CD14-positive monocyte (primary cell): ENCODE results near the gene FLRT1. TPM values are rescaled to one million over a fixed set of nuclear protein-coding genes. Genes with fewer than 3 reads are reported as not detected.

Source experiments
- DNase-seq, 3 donors: peaks; one replicate each; pipeline ENCODE4 v3.0.0-alpha.2; 2011 to 2022
- H2AFZ ChIP-seq: 2 replicates; pipeline ENCODE4 v1.6.0; 2012; ENCODE audit warnings: mild to moderate bottlenecking, low read depth, low read length, inconsistent platforms; ENCODE audit not compliant: insufficient read depth, poor library complexity, severe bottlenecking
- H3K27ac ChIP-seq, 2 donors: 1 replicate in 1 of 2; 2 replicates in 1 of 2; pipeline ENCODE4 v1.5.1; 2012 to 2013; ENCODE audit warnings: low read length in 2 of 2, control low read depth in 1 of 2, inconsistent platforms in 1 of 2, low read depth in 1 of 2, mild to moderate bottlenecking in 1 of 2
- H3K27me3 ChIP-seq, 2 donors: one replicate each; pipeline versions ENCODE4 v1.6.0 to v1.6.1; 2011 to 2013; ENCODE audit warnings: low read length in 2 of 2; ENCODE audit not compliant: control insufficient read depth in 2 of 2, insufficient read depth in 2 of 2
- H3K36me3 ChIP-seq, 2 donors: replicated peaks in 1 of 2; 1 replicate in 1 of 2; 2 replicates in 1 of 2; pipeline versions ENCODE4 v1.5.1 to v1.6.1; 2012 to 2013; ENCODE audit warnings: low read length in 2 of 2, control low read depth in 1 of 2, inconsistent platforms in 1 of 2, mild to moderate bottlenecking in 1 of 2; ENCODE audit not compliant: insufficient read depth in 2 of 2, control insufficient read depth in 1 of 2
- H3K4me1 ChIP-seq, 2 donors: 1 replicate in 1 of 2; 2 replicates in 1 of 2; pipeline versions ENCODE4 v1.5.1 to v1.6.1; 2012 to 2013; ENCODE audit warnings: low read length in 2 of 2, control low read depth in 1 of 2, inconsistent platforms in 1 of 2, mild to moderate bottlenecking in 1 of 2, moderate library complexity in 1 of 2; ENCODE audit not compliant: insufficient read depth in 2 of 2, control insufficient read depth in 1 of 2
- H3K4me2 ChIP-seq: replicated peaks from 2 replicates; pipeline ENCODE3; 2012; ENCODE audit warnings: low read length, moderate library complexity, mild to moderate bottlenecking; ENCODE audit not compliant: poor library complexity, severe bottlenecking; ENCODE audit errors: extremely low read depth
- H3K4me3 ChIP-seq, 3 experiments: fragments of 200-600 bp in 1 of 3; sonication (generic) in 1 of 3; replicated peaks in 1 of 3; 1 replicate in 2 of 3; 2 replicates in 1 of 3; pipeline ENCODE4 v1.5.1; 2011 to 2013; ENCODE audit warnings: low read length in 3 of 3, mild to moderate bottlenecking in 3 of 3, control low read depth in 2 of 3, low read depth in 2 of 3, inconsistent platforms in 1 of 3, moderate library complexity in 1 of 3
- H3K79me2 ChIP-seq: 2 replicates; pipeline ENCODE4 v1.6.0; 2012; ENCODE audit warnings: mild to moderate bottlenecking, control low read depth, inconsistent platforms, low read length, moderate library complexity; ENCODE audit not compliant: insufficient read depth
- H3K9ac ChIP-seq: 2 replicates; pipeline ENCODE4 v1.6.0; 2017; ENCODE audit warnings: low read length, mild to moderate bottlenecking; ENCODE audit not compliant: insufficient read depth, poor library complexity, severe bottlenecking
- H3K9me3 ChIP-seq, 2 donors: replicated peaks in 1 of 2; 1 replicate in 1 of 2; 2 replicates in 1 of 2; pipeline versions ENCODE4 v1.5.1 to v1.6.1; 2012 to 2013; ENCODE audit warnings: low read length in 2 of 2, control low read depth in 1 of 2; ENCODE audit not compliant: control insufficient read depth in 1 of 2, insufficient read depth in 1 of 2
- H4K20me1 ChIP-seq: 2 replicates; pipeline ENCODE4 v1.6.0; 2012; ENCODE audit warnings: mild to moderate bottlenecking, low read length, control low read depth, moderate library complexity; ENCODE audit not compliant: insufficient read depth
- H3K27ac Mint-ChIP-seq, 7 donors: one replicate each; pipeline ENCODE4 v1.8.0; 2020; ENCODE audit warnings: mild to moderate bottlenecking in 7 of 7, mixed read lengths in 7 of 7, moderate library complexity in 6 of 7, inconsistent platforms in 2 of 7
- H3K27me3 Mint-ChIP-seq, 3 donors: one replicate each; pipeline ENCODE4 v1.8.0; 2021 to 2022; ENCODE audit warnings: low read depth in 3 of 3, mild to moderate bottlenecking in 3 of 3, mixed read lengths in 3 of 3, moderate library complexity in 3 of 3, inconsistent platforms in 1 of 3
- H3K36me3 Mint-ChIP-seq, 2 donors: one replicate each; pipeline ENCODE4 v1.8.0; 2020; ENCODE audit warnings: mixed read lengths in 2 of 2, inconsistent platforms in 1 of 2, mild to moderate bottlenecking in 1 of 2
- H3K4me1 Mint-ChIP-seq: one replicate; pipeline ENCODE4 v1.8.0; 2020; ENCODE audit warnings: mild to moderate bottlenecking, mixed read lengths
- H3K4me3 Mint-ChIP-seq, 2 donors: one replicate each; pipeline ENCODE4 v1.8.0; 2020; ENCODE audit warnings: mild to moderate bottlenecking in 2 of 2, mixed read lengths in 2 of 2, moderate library complexity in 1 of 2
- H3K9me3 Mint-ChIP-seq, 7 donors: one replicate each; pipeline ENCODE4 v1.8.0; 2020 to 2022; ENCODE audit warnings: mixed read lengths in 7 of 7, mild to moderate bottlenecking in 6 of 7, moderate library complexity in 6 of 7, inconsistent platforms in 2 of 7
- WGBS: methylation state at CpG from one replicate; pipeline ENCODE4 v1.1.5; 2013; ENCODE audit warnings: missing lambda C conversion rate; ENCODE audit not compliant: insufficient coverage; 5-methylcytosine and 5-hydroxymethylcytosine counted together
- intact Hi-C, 2 donors: fragments of 100-400 bp; cut with micrococcal nuclease; formaldehyde crosslinking; loops; one replicate each; pipeline versions ENCODE4 v1.15.0 to v1.15.1; 2023
- polyA plus RNA-seq, 3 donors: library from polyadenylated mRNA; depleted of rRNA in 1 of 3; unstranded in 2 of 3; stranded (reverse) in 1 of 3; fragments of 300-500 nt in 2 of 3; fragments of >200 nt in 1 of 3; fragmentation: Illumina TruSeq in 2 of 3; gene quantifications; 1 replicate in 2 of 3; 2 replicates in 1 of 3; pipeline ENCODE4 v1.2.3, GENCODE V29; 2012 to 2021
- TF ChIP-seq, protein P1 (sequence below): fragments of 200-600 bp; IDR thresholded peaks from one replicate; pipeline ENCODE4 v1.8.0; 2022; ENCODE audit warnings: antibody characterized with exemption, mild to moderate bottlenecking

The FLRT1 gene
- polyA plus RNA-seq, 3 donors: not detected

DNA sequence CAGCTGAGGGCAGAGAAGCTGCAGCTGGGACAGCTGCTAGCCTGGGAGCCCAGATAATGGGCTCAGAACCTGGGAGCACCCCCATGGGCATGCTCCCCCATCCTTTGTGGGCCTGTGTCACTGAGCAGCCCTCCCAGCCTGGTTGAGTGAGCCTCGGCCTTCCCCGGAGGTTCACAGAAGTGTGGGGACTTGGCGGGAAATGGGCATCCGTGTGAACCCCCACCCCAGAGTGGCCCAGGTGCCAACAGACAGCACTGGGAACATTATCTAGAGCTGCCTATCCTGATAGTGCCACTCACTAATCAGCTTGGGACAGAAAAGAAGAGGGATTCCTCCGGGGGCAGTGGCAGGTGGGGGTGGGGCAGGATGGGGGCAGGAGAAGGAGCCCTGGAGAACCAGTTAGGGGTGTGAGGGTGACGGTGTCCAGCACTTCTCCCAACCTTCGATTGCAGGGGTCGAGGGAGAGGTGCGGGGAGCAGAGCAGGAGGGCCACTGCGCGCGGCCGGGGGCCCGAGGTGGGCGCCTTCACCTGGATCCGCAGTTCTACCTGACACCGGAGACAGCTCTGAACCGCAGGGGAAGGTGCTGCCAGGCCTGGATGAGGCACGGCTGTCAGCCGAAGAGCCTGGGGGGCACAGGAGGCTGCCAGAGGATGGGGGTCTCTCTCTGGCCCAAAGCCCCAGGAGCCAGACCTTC, 33.1 kb downstream of the FLRT1 start:
- peak overlapping the region in 1 of 7 donors; percentile 62 for H3K27ac Mint-ChIP-seq
- intact Hi-C loops: no loop called here
- 93% methylated on average over 18 of the region's 20 CpGs for WGBS
- Histone ChIP-seq H3K9me3 (no peaks in the 10 kb centered on the region), H3K27ac (no peak overlapping the region), H4K20me1 (no peaks in the 10 kb centered on the region), H3K4me1 (peaks cover 2 to 4% of the 10 kb centered on the region in 2 donors), H3K9ac (no peak overlapping the region), H3K4me2 (no peak overlapping the region), H3K36me3 (no peaks in the 10 kb centered on the region), H2AFZ (no peak overlapping the region), H3K4me3 (no peak overlapping the region), H3K79me2 (no peaks in the 10 kb centered on the region), H3K27me3 (no peaks in the 10 kb centered on the region)
- no peaks in the 10 kb centered on the region for H3K36me3 Mint-ChIP-seq
- H3K27me3 Mint-ChIP-seq: peaks cover 2 to 5% (median 5%) of the 10 kb centered on the region in 3 donors
- no peak overlapping the region for H3K4me3 Mint-ChIP-seq
- DNase-seq: no peak
- H3K9me3 Mint-ChIP-seq: no peaks in the 10 kb centered on the region
- H3K4me1 Mint-ChIP-seq: peaks cover 1% of the 10 kb centered on the region
- TF ChIP-seq, protein P1, sequence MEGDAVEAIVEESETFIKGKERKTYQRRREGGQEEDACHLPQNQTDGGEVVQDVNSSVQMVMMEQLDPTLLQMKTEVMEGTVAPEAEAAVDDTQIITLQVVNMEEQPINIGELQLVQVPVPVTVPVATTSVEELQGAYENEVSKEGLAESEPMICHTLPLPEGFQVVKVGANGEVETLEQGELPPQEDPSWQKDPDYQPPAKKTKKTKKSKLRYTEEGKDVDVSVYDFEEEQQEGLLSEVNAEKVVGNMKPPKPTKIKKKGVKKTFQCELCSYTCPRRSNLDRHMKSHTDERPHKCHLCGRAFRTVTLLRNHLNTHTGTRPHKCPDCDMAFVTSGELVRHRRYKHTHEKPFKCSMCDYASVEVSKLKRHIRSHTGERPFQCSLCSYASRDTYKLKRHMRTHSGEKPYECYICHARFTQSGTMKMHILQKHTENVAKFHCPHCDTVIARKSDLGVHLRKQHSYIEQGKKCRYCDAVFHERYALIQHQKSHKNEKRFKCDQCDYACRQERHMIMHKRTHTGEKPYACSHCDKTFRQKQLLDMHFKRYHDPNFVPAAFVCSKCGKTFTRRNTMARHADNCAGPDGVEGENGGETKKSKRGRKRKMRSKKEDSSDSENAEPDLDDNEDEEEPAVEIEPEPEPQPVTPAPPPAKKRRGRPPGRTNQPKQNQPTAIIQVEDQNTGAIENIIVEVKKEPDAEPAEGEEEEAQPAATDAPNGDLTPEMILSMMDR: no peak

DNA sequence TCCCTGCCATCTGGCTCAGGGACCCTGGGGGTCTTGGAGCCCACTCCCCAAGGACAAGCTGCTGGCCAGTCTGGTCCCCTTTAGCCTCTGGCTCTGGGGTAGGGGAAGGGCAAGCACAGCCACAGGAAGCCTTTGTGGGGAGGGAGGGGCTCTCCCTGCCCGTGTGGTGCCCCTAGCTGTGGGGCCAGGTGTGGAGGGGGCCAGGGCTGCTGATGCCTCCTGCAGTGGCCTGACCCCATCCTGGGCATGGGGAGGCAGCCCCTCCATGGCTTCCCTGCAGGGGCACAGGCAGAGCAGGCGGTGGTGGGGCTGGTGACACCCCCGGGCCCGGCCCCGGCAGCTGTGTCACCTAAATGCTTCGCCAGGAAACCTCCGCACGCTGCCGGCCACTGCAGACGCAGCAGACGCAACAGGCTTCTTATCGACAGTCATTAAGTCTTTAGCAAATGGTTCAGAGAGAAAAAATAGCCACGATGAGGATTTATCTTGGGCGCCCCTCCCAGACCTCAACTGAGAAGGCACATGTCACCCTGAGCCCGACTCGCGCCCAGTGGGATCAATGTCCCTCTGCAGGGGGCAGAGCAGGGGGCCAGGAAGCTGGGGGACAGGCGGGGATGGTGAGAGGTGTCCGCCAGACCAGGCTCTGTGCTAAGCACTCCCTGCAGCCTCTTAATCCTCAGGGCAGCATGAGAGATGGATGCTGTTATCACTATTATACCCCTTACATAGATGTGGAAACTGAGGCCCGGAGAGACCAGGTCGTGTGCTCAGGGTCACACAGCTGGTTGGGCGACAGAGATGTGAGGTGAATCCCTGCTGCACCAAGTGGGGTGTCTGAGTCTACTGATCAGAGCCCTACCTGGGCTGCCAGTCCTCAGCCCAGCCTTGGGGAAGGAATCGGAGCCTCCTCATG, 33.9 kb downstream of the FLRT1 start:
- Histone ChIP-seq H3K9ac (no peak overlapping the region), H3K4me2 (no peak overlapping the region), H3K36me3 (no peaks in the 10 kb centered on the region), H3K4me3 (no peak overlapping the region), H3K4me1 (peaks cover 10 to 12% of the 10 kb centered on the region in 2 donors), H3K79me2 (no peaks in the 10 kb centered on the region), H3K27ac (no peak overlapping the region), H3K9me3 (no peaks in the 10 kb centered on the region), H3K27me3 (no peaks in the 10 kb centered on the region), H4K20me1 (no peaks in the 10 kb centered on the region), H2AFZ (no peak overlapping the region)
- H3K36me3 Mint-ChIP-seq: no peaks in the 10 kb centered on the region
- WGBS: 82% methylated on average over 13 of the region's 23 CpGs
- H3K27ac Mint-ChIP-seq: no peak overlapping the region
- DNase-seq: no peak
- no peaks in the 10 kb centered on the region for H3K9me3 Mint-ChIP-seq
- peaks cover 8% of the 10 kb centered on the region for H3K4me1 Mint-ChIP-seq
- TF ChIP-seq, protein P1: no peak
- intact Hi-C loops: no loop called here
- no peak overlapping the region for H3K4me3 Mint-ChIP-seq
- H3K27me3 Mint-ChIP-seq: peaks cover 1 to 8% (median 5%) of the 10 kb centered on the region in 3 donors
